GM21367 (cell line): ENCODE results near the gene CPLX1.
"Not testable (repeated sequence)": the region's sequence is repeated elsewhere in the genome, so short reads cannot be mapped to it uniquely, and the experiment has no call there.

Source experiments
- ATAC-seq: cut with Tn5 transposase; IDR thresholded peaks from one replicate; pipeline ENCODE4 v1.9.1; 2021; ENCODE audit not compliant: unreplicated experiment

Gene CPLX1

DNA sequence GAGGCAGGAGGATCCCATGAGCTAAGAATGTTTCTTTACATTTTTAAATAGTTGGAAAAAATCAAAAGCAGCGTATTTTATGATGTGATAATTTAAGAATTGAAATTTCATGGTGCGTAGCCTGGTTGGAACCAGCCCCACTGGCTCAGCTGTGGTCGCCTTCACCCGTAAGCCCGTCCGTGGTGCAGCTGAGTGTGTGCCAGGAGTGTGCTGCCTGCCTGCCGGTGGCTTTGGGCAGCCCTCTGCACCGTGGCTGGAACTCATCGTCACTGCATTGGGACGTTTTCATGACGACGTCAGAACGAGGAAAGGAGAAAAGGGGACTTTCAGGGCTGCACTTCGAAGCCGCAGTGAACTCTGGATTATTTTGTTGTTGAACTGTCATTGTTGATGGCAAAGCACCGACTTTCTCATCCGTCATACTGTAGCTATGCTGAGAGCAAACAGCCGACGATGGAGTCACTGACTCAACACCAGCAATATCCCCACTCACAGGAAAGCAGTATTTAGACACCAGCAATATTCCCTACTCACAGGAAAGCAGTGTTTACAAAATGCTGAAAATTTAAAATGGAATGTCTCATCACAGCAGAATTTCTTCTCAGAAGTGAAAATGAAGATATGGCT is 85.2 kb downstream of the CPLX1 start:
- ATAC-seq: no peak

GRCh38 chr4:740011-740410 is 85.9 kb downstream of the CPLX1 start:
- no peak for ATAC-seq

DNA sequence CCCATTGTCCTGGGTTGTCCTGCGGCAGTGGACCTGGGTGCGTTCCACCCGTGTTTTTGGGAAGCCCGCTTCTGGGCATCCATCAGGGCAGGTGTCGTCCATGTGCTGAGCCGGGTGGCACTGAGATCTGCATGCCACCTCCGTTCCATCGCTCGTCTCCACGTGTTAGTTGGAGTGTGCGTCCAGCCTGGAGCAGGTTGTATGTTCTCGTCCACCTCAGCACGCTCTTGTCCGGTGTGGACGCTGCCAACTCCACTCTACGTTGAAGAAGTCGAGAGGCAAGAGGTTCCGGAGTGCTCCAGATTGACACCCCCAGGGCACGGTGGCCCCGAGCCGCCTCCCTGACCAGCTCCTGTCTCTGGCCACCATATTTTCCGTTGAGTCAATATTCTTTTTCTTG is 86.4 kb downstream of the CPLX1 start:
- no peak for ATAC-seq

- ATAC-seq: no peak
Observed at GRCh38 chr4:738781-739280, 87.1 kb downstream of the CPLX1 start.

DNA sequence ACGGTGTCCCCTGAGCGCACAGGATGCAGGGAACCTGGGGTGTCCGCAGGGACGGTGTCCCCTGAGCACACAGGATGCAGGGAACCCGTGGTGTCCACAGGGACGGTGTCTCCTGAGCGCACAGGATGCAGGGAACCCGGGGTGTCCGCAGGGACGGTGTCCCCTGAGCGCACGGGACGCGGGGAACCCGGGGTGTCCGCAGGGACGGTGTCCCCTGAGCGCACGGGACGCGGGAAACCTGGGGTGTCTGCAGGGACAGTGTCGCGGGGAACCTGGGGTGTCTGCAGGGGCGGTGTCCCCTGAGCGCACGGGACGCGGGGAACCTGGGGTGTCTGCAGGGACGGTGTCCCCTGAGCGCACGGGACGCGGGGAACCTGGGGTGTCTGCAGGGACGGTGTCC is 89.4 kb downstream of the CPLX1 start:
- ATAC-seq: not testable (repeated sequence)

GRCh38 chr4:735583-735982 is 90.3 kb downstream of the CPLX1 start:
- no peak for ATAC-seq
